Activated CD4-positive, alpha-beta T cell treated with anti-CD3 and anti-CD28 coated beads, Interleukin-10, Interleukin-2, amounts not matched to agents 100 ng/mL and 50 ng/mL, durations not matched to agents 16 hours and 8 hours (primary cell): ENCODE measurements around the gene ZNF133.
"Not testable (repeated sequence)": the region's sequence is repeated elsewhere in the genome, so short reads cannot be mapped to it uniquely, and the experiment has no call there.

ENCODE experiments used
- DNase-seq: peaks from one replicate; pipeline ENCODE4 v3.0.0-alpha.2; 2020

The ZNF133 gene

GRCh38 chr20:18287915-18288748, at the start of gene ZNF133:
ZNF133 (plus strand) TSS chr20:18288527; CDS start chr20:18305687, 17,160 bp downstream.
- DNase-seq, result peak; percentile 96

GRCh38 chr20:18240997-18241396, 47.3 kb upstream of the ZNF133 start:
- no peak for DNase-seq

DNA sequence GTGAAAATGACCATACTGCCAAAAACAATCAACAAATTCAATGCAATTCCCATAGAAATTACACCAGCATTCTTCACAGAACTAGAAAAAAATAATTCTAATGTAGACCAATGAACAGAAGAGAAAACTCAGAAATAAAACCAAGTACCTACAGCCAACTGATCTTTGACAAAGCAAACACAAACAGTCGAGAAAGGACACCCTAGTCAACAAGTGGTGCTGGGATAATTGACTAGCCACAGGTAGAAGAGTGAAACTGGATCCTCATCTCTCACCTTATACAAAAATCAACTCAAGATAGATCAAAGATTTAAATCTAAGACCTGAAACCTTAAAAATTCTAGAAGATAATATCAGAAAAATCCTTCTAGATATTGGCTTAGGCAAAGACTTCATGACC, 44.5 kb upstream of the ZNF133 start:
- no peak for DNase-seq

- DNase-seq, result not testable (repeated sequence)
Measured at GRCh38 chr20:18248545-18248944, 39.8 kb upstream of the ZNF133 start.

DNA sequence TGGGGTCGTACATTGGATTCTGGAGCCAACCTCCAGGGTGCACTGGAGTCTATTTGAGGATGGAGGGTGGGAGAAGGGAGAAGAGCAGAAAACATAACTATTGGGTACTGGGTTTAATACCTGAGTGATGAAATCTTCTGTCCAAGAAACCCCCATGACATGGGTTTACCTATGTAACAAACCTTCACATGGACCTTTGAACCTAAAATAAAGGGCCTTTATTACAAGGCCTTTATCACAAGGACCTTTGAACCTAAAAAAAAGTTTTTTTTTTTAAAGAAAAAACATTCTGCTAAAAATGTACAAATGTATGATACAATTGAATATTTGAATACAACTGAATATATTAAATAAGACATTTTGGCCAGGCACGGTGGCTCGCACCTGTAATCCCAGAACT, 38.1 kb upstream of the ZNF133 start:
- no peak for DNase-seq

- DNase-seq, result no peak
Measured at GRCh38 chr20:18252597-18253451, 35.5 kb upstream of the ZNF133 start.

DNA sequence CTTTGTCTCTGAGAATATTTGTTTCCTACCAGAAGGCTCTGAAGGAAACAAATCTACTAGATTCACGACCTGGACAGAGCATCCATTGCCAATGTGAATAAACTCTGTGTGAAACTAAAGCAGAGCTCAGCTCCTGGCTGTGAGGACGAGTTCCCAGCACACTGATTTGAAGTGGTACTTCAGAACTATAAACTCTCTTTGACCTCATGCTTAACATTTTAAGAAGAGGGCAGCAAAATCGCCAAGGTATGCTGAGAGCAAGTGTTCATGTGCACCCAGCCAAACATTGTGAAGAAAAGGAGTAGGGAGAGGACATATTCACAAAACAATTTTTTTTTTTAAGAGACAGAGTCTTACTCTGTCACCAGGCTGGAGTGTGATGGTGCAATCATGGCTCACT, 33.7 kb upstream of the ZNF133 start:
- no peak for DNase-seq

DNA sequence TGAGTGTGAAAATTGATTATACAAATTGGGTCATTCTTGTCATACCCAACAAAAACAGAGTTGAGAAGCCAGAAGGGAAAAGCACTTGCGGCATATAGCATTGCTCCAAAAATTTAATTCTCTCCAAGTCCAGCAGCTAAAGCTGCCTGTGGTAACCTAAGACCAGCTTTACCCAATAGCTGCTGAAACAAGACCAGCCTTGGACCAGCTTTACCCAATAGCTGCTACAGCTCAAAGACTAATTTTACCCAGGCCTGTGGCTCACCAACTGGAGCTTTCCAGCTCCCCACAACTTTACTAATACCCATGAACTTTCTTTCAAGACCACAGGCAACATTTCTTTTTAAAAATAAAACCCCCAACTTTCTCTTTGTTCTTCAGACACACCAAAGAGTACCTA, 32.8 kb upstream of the ZNF133 start:
- no peak for DNase-seq

DNA sequence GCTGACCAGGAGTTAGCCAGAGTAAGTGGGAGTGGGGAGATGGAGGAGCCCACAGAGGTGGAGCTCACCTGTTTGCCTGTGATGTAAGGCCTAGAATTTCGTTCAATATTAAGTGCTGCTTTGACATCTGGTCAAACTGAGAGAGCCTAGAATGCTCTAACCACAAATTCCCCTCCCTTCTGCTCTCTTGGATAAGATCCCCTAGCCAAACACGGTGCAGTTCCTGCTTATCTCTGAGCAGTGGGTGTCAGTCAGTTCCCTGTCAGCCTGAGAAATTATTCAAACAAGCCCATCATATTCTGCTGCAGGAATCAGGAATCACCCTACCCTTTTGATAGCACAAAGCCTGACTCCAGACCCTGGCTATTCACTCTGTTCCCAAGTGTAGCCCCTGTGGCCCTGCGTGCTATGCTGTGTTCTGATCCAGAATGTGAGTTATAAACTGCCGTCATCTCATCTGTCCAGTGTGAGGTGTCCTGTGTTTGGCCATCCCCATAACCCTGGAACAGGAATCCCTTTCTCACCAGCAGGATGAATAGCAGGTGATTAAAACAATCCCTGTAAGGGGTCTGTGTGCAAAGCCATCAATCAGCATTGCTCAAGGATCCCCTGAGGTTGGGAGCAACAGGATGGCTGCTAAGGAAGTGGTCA, 31.8 kb upstream of the ZNF133 start:
- no peak for DNase-seq

DNA sequence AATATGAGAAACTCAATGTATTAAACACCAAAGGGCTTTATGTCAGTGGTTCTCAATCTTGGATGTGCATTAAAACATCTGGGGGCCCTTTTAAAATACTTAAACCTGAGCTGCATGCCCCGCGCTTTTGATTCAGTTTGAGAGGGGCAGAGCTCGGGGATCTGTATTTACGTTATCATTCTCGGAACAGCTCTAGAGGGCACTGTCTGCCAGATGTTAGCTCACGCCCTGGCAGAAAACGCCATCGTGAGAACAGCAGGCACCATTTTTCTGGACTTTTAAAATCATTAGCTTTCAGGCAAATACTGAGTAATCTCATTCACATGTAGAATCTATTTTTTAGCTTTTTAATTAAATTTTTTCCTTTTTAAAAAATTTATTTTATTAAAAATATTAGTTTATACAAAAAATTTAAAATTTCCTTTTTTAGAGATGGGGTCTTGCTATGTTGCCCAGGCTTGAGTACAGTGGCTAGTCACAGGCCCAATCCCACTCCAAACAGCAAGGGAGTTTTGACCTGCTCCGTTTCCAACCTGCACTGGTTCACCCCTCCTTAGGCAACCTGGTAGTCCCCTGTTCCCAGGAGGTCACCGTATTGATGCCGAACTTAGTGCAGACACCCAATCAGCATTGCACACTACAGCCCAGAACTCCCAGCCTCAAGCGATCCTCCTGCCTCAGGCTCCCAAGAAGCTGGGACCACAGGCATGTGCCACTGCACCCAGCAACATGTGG, 30.0 kb upstream of the ZNF133 start:
- no peak for DNase-seq

DNA sequence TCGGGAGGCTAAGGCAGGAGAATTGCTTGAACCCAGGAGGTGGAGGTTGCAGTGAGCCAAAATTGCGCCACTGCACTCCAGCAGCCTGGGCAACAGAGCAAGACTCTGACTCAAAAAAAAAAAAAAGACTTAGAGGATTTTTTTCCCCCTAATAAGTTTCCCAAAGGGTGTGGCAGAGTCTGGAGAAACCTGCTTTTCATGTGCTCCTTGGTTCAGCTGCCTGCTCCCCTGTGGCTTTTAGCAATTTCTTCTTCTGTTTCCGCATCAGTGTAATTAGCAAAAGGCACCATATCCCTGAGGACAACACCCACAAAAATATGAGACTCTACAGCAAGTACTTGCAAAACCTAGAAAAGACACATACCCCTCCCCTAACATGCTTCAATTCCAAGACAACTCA, 28.6 kb upstream of the ZNF133 start:
- DNase-seq, result no peak

DNA sequence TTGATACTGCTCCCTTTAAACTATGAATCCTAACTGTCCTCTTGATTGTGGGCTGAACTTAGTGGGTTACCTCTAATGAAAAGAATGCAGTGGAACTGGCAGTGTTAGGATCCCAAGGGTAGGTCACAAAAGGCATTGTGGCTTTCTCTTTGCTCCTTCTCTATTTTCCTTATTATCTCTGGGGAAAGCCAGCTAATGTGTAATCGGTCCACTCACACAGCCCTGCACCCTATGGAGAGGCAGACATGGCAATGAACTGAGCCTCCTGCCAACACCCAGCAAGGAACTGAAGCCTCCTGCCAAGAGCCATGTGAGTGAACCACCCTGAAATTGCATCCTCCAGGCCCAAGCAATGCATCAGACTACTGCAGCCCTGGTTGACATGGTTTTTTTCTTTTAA, 24.6 kb upstream of the ZNF133 start:
- no peak for DNase-seq

DNA sequence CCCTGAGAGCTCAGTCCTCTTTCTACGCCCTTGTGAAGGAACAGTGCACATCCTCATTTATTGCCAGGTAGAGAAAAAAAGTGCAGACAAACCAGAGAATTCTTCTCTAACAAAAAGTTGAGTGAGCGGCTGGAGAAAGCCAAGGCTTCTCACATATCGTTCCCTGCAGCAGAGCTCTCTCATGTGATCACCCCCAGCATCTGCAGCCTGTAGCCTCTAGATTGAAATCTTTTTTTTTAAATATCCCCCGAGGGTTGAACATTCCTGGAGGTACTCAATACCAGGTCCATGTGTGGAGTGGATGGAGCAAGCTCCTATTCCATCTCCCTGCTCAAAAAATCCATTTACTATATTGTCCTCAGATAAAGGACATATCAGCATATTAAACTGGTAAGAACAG, 22.9 kb upstream of the ZNF133 start:
- DNase-seq, result no peak

GRCh38 chr20:18266282-18266681, 22.0 kb upstream of the ZNF133 start:
- no peak for DNase-seq

DNA sequence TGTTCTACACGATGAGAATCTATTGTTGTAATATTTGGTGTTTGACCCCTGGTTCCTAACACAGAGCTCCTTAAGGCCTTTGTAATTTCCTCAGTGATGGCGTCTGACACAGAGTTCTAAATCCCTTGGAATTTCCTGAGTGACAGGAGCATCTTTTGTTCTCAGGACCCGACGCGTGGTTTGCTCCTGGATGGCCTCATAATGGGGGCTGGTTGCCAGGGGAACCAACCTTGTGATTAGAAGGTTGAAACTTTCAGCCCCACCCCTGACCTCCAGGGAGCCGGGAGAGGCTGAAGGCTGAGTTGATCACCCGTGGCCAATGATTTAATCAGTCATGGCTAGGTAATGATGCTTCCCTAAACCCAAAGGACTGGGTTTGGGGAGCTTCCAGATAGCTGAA, 20.5 kb upstream of the ZNF133 start:
- DNase-seq, result no peak

DNA sequence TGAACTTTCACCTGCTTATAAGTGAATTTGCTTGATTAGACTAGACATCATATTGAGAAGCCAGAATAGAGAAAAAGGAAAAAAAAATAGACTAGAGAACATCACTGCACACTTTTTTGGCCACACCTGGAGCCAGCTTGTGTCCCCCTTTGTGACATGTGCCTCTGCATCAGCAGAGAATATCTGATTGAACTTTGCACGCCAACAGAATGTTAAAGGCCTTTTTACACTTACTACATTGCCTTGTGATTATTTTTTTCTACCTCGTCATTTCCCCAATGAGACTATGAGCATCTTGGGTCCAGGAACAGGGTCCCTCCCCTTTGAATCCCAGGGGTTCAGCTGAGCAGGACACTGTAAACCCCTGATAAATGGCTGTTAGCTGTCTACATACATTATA, 17.2 kb upstream of the ZNF133 start:
- DNase-seq, result no peak

DNA sequence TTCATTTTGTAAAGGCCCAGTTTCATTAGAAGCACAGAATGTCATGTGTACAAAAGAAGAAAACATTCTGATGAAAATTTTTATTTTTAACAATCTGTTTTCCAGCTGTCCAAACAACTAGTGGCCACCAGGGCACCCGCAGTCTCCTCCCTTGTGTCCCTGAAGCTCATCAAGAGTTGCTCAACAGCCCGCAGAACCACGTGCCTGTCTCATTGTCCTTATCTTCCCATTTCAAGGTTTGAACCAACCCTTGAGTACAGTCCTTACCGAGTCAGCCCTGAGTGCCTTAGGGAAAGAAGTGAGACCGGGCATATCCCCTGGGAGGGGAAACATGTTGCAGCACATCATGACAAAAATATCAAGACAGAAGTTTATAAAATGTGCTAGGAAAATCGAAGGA, 15.9 kb upstream of the ZNF133 start:
- no peak for DNase-seq

- no peak for DNase-seq
Measured at GRCh38 chr20:18273738-18274137, 14.6 kb upstream of the ZNF133 start.

- not testable (repeated sequence) for DNase-seq
Measured at GRCh38 chr20:18275960-18276359, 12.4 kb upstream of the ZNF133 start.

DNA sequence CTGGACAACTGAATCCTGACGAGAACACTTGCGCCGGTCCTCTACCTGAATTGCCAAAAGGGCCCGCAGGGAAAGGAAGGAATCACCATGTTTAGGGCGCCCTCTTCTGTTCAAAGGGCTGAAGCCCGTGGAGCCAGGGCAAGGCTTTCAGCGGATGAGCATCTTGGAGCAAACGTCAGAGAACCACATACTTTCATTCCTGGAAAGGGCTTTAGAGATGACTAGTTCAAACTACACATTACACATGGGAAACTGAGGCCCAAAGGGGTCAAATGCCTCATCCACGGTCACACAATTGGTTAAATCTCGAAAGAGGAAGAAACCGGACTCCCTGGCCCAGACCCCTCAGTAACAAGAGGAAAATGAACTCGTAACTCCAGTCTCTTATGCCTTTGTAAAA, 11.5 kb upstream of the ZNF133 start:
- DNase-seq, result peak; percentile 81

DNA sequence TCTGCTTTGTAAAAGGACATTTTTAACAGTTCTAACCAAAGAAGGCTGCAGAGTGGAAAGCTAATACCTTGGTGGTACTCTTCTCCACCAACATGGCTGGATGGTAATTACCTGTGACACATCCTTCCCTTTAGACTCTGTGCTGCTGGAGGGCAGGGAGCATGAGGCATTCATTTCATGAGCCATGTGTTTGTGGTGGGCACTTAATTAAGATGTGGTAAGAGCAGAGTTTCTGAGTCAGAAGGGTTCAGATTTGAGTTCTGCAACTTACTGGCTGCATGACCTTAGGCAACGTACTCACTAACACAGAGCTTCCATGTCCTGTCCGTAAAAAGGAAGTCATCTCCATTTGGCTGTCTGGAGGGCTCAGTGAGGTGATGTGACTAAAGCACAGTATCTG, 9.1 kb upstream of the ZNF133 start:
- no peak for DNase-seq

DNA sequence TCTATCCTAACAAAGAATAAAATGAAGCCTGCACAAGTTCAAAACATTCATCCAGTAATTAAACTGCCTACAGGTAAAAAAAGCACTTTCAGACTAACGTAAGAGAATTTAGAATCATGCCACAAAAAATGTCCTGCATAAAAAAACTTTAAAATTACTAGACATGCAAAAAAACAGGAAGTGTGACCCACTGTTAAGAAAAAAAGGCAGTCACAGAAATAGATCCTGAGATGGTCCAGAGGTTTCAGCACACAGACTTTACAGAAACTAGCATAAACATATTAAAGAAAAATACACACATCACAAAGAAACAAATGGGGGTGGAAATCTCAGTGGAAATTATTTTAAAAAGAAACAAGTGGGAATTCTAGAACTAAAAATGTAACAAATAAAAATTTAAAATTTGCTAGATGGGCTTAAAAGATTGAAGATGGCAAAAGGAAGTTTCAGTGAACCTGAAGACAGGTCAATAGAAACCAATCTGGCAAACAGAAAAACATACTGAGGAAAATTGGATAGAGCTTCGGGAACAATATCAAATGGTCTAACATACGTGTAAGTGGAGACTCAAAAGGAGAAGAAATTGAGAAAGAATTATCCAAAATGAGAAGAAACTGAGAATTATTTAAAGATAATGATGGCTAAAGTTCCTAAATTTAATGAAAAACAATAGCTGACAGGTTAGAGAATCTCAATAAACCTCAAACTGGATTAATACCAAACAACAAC, 3.4 kb upstream of the ZNF133 start:
- DNase-seq, result no peak
